ENCODE results near the gene GCNT3.

DNA sequence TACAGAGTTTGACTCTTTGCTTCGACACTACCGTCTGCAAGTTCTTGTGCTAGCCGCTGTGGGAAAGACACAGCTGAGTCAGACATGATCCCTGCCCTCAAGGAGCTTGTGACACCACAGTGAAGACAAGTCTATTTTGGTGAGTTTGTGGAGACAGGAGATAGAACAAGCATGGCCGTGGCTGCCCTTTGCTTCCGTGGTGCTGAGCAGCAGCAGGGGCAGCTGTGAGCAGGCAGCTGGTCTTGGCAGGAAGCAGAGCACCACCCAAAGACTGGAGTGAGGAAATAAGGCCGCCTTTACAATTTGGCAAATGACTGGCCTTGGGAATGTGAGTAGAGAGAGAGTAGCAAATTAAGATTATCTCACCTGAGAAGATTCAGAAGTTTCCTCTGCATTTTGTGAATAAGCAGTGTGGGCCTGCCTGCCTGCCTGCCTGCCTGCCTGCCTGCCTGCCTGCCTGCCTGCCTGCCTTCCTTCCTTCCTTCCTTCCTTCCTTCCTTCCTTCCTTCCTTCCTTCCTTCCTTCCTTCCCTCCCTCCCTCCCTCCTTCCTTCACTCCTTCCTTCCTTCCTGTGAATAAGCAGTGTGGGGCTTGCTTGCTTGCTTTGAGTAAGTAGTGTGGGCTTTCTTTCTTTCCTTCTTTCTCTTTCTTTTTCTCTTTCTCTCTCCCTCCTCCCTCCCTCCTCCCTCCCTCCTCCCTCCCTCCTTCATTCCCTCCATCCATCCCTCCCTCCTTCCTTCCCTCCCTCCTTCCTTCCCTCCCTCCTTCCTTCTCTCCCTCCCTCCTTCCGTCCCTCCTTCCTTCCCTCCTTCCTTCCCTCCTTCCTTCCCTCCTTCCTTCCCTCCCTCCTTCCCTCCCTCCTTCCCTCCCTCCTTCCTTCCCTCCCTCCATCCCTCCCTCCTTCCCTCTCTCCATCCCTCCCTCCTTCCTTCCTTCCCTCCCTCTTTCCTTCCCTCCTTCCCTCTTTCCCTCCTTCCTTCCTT lies 1.6 kb upstream of the GCNT3 start:
- TF ChIP-seq EZH2 (IDR thresholded peaks at IDR 0.05) (no peak), EZH2phosphoT487 (IDR thresholded peaks at IDR 0.05) (no peak)
- TF ChIP-seq, protein P1, sequence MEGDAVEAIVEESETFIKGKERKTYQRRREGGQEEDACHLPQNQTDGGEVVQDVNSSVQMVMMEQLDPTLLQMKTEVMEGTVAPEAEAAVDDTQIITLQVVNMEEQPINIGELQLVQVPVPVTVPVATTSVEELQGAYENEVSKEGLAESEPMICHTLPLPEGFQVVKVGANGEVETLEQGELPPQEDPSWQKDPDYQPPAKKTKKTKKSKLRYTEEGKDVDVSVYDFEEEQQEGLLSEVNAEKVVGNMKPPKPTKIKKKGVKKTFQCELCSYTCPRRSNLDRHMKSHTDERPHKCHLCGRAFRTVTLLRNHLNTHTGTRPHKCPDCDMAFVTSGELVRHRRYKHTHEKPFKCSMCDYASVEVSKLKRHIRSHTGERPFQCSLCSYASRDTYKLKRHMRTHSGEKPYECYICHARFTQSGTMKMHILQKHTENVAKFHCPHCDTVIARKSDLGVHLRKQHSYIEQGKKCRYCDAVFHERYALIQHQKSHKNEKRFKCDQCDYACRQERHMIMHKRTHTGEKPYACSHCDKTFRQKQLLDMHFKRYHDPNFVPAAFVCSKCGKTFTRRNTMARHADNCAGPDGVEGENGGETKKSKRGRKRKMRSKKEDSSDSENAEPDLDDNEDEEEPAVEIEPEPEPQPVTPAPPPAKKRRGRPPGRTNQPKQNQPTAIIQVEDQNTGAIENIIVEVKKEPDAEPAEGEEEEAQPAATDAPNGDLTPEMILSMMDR (IDR thresholded peaks at IDR 0.05), result no peak
